Measurements from ENCODE around the gene ANKZF1.

The ANKZF1 gene

DNA sequence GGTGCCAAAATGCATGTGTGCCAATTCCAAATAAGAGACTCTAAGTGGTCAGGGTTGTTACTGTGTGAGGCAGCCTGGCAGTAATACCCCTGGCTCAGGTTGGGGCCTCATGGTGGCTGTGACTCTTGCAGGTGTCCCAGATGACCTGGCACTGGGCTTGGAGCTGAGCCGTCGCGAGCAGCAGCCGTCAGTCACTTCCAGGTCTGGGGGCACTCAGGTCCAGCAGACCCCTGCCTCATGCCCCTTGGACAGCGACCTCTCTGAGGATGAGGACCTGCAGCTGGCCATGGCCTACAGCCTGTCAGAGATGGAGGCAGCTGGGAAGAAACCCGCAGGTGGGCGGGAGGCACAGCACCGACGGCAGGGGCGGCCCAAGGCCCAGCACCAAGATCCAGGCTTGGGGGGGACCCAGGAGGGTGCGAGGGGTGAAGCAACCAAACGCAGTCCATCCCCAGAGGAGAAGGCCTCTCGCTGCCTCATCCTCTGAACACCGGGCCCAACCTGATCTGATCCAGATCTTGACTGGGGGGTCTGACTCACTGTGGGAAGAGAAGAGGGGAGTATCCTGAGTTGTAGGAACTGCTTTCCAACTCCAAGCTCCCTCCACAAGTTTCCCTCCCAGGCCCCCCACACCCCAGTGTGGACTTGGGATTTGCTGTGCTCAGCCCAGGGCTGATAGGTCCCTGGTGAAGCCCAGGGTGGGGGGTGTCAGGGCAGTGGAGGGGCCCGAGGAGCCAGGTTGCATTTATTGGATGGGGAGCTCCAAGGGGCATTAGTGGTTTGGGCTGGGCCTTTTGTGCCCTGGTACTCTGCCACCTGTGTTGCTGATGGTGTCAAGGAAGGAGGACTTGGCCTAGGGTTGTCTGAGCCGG is 55.1 kb downstream of the ANKZF1 start:
- DNase-seq, result no peak

DNA sequence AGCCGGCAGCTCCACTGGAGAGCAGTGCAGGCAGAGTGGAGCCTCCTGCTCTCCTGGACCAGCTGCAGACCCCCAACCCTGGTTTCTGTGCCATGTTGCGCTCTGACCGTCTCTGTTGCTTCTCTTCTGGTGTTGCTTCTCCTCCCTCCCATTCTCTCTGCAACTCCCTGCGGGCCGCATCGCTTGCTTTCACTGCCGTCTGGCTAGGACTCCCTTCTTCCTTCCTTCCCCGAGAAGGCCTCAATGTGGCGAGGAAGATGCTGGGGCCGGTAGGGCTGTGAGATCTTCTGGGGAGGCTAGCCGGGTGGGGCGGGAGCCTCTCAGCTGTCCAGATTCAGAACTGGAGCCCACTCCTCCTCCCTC is 55.7 kb downstream of the ANKZF1 start:
- no peak for DNase-seq

DNA sequence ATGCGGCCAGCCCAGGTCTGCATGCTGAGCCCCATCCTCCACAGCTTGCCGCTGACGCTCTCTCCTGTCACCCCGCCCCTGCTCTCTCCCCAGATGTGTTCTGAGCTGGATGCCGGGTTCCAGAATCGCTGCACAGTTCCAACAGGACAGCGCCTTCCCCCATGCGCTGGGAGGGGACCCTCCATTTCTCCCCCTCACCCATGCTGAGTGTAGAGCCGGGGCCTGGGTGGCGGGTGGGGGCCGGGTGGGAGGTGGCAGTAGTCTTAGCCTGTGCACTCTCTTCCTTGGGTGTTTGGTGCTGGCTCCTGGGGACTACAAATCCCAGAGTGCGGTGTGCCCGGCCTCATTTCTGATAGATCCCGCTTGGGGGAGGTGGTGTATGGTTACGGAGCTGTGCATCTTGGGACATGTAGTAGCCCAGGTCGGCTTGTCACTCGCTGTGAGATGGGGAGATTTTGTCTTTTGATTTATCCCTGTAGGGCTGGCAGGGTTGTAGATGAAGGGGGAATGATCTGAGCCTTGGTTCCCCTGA is 56.4 kb downstream of the ANKZF1 start:
- no peak for DNase-seq

Measured in NK-92 treated with Interleukin-12 subunit alpha and Interleukin-12 subunit beta, amount 100 ng/mL, for 24 hours (cell line).